ENCODE measurements around the gene TLE2. TPM values are rescaled to one million over a fixed set of nuclear protein-coding genes. Genes with fewer than 3 reads are reported as not detected.

TLE2 gene
- total RNA-seq, 1 experiment from 2014 or later = 3.1 TPM

- Histone ChIP-seq H3K56ac (ENCODE audit: insufficient read length, low read depth, low read length) (no peak overlapping the region), H3K9ac (ENCODE audit: extremely low read depth, insufficient read length, low read length) (no peak overlapping the region), H2BK20ac (ENCODE audit: low read depth, low read length, poor library complexity, severe bottlenecking) (no peak overlapping the region), H2BK120ac (ENCODE audit: low read depth, low read length, poor library complexity, severe bottlenecking) (no peak overlapping the region), H3K23me2 (ENCODE audit: insufficient read length, low read depth, low read length, poor library complexity, severe bottlenecking) (no peaks in the 10 kb centered on the region), H3K14ac (ENCODE audit: insufficient read depth, low read length) (no peak overlapping the region), H3K79me2 (ENCODE audit: insufficient read depth, low read length) (no peaks in the 10 kb centered on the region), H3K23ac (ENCODE audit: insufficient read length, low read depth, low read length) (no peak overlapping the region), H3K4me1 (ENCODE audit: insufficient read depth, low read length) (no peaks in the 10 kb centered on the region), H3K27ac (ENCODE audit: insufficient read length, low read depth, low read length) (no peak overlapping the region), H2BK15ac (ENCODE audit: low read depth, low read length) (no peak overlapping the region), H4K91ac (ENCODE audit: insufficient read length, low read depth, low read length) (no peak overlapping the region), H3K79me1 (ENCODE audit: insufficient read depth, low read depth, low read length, poor library complexity, severe bottlenecking) (no peaks in the 10 kb centered on the region), H2AFZ (ENCODE audit: low read length) (no peak overlapping the region), H3K27me3 (ENCODE audit: insufficient read depth, low read length) (no peaks in the 10 kb centered on the region), H2BK5ac (ENCODE audit: insufficient read length, low read length) (no peak overlapping the region), H4K5ac (ENCODE audit: insufficient read length, low read depth, low read length) (no peak overlapping the region), H3T11ph (ENCODE audit: low read length) (no peak overlapping the region), H4K20me1 (ENCODE audit: control insufficient read depth, insufficient read depth, insufficient read length) (no peaks in the 10 kb centered on the region), H3K4ac (ENCODE audit: low read depth, low read length) (no peak overlapping the region), H2AK5ac (ENCODE audit: insufficient read length, low read length) (no peak overlapping the region), H2BK12ac (ENCODE audit: insufficient read length, low read depth, low read length) (no peak overlapping the region), H3K18ac (ENCODE audit: insufficient read length, low read depth, low read length) (no peak overlapping the region), H4K8ac (replicated peaks; ENCODE audit: insufficient read length, low read depth, low read length) (no peak overlapping the region), H3K9me3 (ENCODE audit: control insufficient read depth, low read depth, low read length) (no peaks in the 10 kb centered on the region), H3K4me2 (ENCODE audit: insufficient read depth, insufficient read length, low read length) (no peak overlapping the region)
- DNase-seq = no peak
- no peak for TF ChIP-seq CTCF (conservative IDR thresholded peaks at IDR 0.05)
- Mint-ChIP-seq H3K4me3 (no peak overlapping the region), H3K27me3 (ENCODE audit: low read depth) (peaks cover 34% of the 10 kb centered on the region), H3K9me3 (peaks cover 0 to 3% of the 10 kb centered on the region in 2 experiments; a peak in 3 of 5 replicates), H3K4me1 (peaks cover 10 to 26% of the 10 kb centered on the region in 2 experiments), H3K36me3 (ENCODE audit: insufficient read depth in 1 of 3, low read depth in 3 of 3) (peaks cover 0 to 3% (median 0%) of the 10 kb centered on the region in 3 experiments; a peak in 2 of 7 replicates), H3K27ac (no peak overlapping the region)
- WGBS (ENCODE audit: extremely low coverage, insufficient read length, low lambda C conversion rate) = no CpG with 5 or more reads among the region's 15 CpGs
Observed at GRCh38 chr19:2994588-2995131, 34.4 kb downstream of the TLE2 start.

Measured in H9 (cell line).